Measurements from ENCODE around the gene NFIC.

The NFIC gene

DNA sequence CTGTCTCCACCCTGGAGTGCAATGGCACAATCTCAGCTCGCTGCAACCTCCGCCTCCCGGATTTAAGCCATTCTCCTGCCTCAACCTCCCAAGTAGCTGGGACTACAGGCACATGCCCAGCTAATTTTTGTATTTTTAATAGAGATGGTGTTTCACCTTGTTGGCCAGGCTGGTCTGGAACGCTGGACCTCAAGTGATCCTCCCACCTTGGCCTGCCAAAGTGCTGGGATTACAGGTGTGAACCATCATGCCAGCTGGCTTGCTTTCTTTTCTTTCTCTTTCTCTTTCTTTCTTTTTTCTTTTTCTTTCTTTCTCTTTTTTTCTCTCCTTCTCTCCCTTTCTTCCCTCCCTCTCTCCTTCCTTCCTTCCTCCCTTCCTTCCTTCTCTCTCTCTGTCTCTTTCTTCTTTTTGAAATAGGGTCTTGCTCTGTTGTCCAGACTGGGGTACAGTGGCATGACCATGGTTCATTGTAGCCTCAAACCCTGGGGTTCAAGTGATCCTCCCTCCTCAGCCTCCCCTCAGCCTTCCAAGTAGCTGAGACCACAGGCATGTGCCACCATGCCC lies 33.3 kb upstream of the NFIC start:
- no peak overlapping the region for H3K27ac ChIP-seq
- TF ChIP-seq, protein P1, sequence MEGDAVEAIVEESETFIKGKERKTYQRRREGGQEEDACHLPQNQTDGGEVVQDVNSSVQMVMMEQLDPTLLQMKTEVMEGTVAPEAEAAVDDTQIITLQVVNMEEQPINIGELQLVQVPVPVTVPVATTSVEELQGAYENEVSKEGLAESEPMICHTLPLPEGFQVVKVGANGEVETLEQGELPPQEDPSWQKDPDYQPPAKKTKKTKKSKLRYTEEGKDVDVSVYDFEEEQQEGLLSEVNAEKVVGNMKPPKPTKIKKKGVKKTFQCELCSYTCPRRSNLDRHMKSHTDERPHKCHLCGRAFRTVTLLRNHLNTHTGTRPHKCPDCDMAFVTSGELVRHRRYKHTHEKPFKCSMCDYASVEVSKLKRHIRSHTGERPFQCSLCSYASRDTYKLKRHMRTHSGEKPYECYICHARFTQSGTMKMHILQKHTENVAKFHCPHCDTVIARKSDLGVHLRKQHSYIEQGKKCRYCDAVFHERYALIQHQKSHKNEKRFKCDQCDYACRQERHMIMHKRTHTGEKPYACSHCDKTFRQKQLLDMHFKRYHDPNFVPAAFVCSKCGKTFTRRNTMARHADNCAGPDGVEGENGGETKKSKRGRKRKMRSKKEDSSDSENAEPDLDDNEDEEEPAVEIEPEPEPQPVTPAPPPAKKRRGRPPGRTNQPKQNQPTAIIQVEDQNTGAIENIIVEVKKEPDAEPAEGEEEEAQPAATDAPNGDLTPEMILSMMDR (conservative IDR thresholded peaks at IDR 0.05) = no peak

DNA sequence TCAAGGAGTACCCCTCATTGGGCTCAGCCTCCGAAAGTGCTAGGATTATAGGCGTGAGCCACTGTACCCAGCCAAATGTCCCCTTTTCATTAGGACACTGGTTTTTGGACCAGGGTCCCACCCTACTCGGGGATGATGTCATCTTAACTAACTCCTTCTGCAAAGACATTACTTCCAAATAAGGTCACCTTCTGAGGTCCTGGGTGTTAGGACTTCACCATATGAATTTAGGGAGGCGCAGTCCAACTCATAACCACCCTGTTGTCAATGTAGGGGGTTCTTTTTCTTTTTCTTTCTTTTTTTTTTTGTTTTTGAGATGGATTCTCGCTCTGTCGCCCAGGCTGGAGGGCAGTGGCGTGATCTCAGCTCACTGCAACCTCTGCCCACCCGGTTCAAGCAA lies 32.7 kb upstream of the NFIC start:
- TF ChIP-seq, protein P1 (conservative IDR thresholded peaks at IDR 0.05) = no peak
- H3K27ac ChIP-seq = no peak overlapping the region

DNA sequence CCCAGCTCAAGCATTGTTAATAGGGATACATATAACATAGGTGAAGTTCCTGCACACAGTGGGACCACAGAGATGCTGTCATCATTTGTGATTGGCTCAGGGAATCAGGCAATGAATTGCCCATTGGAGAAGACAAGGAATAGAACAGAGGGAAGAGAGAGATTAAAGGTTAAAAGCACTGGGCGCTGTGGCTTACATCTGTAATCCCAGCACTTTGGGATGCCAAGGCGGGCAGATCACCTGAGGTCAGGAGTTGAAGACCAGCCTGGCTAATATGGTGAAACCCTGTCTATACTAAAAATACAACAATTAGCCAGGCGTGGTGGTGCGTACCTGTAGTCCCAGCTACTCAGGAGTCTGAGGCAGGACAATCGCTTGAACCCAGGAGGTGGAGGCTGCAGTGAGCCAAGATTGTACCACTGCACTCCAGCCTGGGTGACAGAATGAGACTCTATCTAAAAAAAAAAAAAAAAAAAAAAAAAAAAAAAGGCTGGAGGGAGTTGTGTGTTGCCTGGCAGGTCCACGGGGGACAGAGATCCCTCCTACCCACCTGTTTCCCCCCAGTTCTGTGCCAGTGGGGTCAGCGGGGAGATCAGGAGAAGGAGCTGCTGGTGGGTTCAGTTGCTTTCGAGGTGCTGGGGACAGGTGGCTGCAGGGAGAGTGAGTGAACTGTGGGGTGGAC lies 31.5 kb upstream of the NFIC start:
- H3K27ac ChIP-seq = peak overlapping the region; percentile 92

DNA sequence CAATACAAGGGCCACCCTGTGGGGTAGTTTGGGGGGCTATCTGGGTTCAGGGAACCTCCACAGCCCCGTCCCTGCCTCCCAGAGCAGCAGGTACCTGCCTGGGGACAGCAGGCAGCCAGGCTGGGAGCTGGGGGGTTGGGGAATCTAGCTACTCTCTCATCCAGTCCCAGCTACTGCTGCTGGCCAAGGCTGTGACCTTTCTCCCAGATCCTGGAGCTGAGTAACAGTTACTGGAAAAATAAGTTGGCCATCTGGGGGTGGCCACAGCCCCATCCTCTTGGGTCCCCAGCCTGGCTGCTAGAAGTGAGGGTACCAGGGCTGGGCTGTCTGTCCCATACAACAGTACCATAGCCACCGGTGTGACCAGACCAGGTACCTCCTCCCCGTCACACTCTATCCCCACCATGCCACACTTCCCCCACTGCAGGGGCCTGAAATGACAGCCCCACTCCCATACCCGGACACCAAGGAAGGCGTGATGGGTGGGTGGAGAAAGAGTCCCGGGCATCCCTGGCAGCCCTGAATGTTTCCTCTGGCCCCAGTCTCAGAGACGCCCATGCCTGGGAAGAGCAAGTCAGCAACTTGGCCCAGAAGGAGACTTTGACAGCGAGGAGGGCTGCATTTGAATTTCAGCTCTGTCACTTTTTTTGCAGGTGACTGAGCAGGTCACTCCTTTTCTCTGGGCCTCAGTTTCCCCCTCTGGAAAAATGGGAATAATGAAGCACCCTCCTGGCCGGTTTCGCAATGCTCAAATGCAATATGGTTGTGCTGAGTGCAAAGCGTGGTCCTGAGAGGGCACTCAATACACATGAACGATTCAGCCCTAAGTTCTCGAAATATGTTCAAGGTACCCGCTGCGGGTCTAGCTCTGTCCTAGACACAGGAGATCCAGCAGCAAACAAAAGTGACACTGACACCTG lies 30.7 kb upstream of the NFIC start:
- H3K27ac ChIP-seq = peak overlapping the region; percentile 92
- TF ChIP-seq, protein P1 (conservative IDR thresholded peaks at IDR 0.05) = no peak

DNA sequence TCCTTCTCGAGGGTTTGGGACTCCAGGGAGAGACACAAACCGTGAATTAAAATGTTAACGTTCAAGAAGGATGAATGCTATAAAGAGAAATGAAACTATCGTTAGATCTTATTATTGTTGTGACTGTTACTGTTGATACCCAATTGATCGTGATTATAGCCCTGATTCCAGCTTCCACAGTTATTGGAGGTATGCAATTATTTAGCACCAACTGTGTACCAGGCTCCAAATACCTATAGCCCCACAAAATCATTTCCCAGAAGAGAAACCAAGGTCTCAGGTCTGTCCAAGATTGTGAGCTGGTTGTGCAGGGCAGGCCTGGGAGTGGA lies 30.1 kb upstream of the NFIC start:
- TF ChIP-seq, protein P1 (conservative IDR thresholded peaks at IDR 0.05) = no peak
- H3K27ac ChIP-seq = peak overlapping the region; percentile 92

DNA sequence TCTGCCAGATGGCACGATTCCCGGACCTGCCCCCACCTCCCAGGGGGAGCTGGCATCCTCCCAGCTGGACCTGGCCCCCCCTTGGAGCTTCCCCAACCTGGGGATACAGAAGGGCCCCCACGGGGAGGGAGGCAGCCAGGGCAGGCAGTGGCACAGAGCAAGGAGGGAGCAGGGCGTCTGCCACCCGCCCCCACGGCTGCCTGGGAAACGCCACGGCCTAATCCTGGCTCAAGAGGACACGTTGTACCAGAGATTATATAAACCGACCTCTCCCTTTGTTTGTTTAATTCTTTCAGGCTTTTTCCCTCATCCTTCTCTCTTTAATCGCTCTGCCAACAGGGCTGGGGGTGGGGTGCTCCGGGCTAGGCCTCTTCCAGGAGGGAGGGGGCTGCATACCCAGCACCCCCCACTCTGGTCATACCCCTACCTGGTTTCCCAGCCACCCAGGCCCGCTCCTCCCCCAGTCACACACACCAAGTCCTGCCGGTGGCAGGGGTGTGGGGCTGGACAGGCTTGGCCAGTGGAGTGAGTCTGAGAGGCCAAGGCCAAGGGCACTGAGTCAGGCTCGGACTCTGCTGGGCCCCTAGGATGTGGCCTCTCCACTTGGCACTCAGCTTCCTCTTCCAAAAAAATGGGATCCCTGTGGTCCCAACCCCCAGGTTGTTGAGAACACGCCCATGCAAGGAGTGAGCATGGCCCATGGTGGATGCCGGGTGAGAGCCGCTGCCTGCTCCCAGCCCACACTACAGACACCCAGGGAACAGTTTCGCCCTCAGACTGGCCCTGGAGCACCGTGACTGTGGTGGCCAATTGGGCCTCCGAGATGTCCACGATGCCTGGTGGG lies 29.5 kb upstream of the NFIC start:
- TF ChIP-seq, protein P1 (conservative IDR thresholded peaks at IDR 0.05) = no peak
- H3K27ac ChIP-seq = peak overlapping the region; percentile 92

DNA sequence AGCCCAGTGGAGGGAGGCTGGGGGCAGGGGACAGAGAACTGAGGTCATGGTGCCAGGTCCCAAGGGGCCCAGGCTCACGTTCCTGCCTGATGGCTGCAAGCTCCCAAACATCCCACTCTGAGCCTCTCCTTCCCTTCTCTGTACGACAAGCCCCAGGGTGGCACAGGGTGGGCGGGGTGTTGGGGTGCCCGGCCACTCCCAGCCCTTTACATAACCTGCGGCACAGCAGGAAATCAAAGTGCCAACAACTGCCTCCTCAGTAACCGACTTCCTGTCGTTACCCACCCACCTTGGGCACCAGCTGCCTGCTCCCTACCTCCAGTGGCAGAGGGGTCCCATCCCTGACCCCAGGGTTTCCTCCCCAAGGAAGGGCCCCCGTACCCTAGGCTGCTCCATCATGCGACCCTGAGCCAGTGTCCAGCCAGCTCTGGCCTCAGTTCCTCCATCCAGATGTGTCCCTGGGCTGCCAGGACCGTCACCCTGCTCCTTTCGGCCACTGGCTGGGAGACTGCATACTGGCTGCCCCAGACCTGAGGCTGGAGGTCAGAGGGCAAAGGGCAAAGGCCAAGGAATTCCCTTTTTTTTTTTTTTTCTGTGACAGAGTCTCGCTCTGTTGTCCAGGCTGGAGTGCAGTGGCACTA lies 27.7 kb upstream of the NFIC start:
- TF ChIP-seq, protein P1 (conservative IDR thresholded peaks at IDR 0.05) = no peak
- peak overlapping the region; percentile 92 for H3K27ac ChIP-seq
